NCI-H748 (cell line): ENCODE data around the gene ACSS1.

ENCODE experiments used
- DNase-seq: peaks from one replicate; lab custom pipeline; 2025; ENCODE audit not compliant: unreplicated experiment; lab: John Stamatoyannopoulos, UW

ACSS1 gene

DNA sequence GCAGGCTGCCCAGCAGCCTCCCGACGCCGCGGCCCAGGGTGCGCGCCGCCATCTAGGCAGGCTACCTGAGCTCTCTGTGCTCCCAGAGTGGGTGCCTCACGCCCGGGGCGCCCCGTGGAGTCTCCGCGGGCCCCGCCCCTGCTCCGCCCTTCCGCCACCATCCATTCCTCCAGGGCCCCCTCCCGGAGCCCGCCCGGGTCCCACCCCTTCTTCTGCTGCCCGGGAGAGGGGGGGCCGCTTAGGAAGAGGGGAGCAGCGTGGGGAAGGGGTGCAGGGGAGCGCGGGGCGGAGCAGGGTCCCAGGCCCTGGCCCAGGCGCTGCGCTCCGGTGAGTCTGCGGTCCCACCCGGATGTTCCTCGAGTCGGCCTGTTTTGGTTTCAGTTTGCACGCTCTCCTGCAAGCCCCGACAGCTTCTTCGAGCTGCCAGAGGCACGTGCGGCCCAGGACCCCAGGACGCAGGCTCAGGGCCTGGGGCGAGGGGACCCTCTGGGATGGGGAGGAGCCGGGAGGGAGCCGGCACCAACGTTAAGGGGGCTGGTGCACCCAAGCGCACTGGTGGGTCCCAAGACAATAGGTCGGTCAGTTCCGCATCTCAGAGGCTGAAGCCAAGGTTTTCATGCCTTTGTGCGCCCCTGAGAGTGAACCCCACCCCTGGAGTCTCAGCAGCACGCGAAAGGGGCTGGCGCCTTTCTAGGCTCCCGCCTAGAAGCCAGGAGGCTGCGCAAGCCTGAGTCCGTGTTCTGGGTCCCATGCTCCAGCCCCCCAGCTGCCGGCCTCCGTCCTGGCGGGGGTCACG is at the start of gene ACSS1:
Gene ACSS1 (minus strand): TSS at position 89 of the 796 bp plus-strand sequence. CDS start 37 bp downstream, at position 52.
- peak; percentile 58 for DNase-seq

DNA sequence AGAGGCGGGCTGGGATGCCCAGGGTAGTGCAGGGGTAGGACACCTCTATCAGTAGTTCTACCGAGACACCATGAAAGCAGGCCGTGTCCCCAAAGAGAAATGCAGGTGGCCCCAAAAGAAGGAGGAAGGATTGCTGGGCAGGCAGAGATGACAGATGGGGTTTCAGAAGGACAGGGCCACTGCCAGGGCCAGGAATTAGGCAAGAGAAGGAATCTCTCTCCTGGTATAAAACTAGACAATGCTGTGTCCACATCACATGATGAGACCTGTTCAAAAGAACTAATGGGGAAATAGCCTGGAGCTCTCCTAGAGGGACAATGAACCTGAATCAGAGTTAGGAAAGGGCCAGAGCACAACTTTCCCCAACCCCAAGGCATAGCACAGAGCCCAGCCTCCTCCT is 45.6 kb upstream of the ACSS1 start:
- DNase-seq, result no peak

DNA sequence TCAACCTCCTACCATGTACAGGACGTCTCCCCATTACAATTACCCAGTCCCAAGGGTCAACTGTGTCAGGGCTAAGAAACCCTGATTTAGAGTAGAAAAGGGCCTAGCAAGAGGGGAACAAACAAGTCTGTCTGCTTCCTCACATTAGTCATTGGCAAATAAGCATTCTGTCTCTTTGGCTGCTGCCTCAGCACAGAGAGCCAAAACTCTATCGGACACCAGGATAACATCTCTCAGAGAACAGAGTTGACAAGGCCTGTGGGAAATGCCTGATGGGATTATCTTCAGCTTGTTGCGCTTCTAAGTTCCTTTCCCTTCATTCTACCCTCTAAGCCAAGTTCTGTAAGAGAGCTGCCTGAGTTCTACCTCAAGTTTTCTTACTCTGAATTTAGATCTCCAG is 43.0 kb upstream of the ACSS1 start:
- no peak for DNase-seq

DNA sequence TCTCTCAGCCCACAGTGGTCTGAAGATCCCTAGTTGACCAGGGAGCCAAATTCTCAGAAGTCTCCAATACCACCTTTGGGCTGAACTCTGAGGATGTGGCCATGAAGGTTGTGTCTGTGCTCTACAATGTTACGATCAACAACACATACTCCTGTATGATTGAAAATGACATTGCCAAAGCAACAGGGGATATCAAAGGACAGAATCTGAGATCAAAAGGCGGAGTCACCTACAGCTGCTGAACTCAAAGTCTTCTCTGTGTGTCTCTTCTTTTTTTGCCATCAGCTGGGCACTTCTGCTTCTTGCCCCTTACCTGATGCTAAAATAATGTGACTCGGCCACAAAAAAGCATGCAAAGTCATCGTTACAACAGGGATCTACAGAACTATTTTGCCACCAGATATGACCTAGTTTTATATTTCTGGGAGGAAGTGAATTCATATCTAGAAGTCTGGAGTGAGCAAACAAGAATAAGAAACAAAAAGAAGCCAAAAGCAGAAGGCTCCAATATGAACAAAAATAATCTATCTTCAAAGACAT is 41.7 kb upstream of the ACSS1 start:
- no peak for DNase-seq

DNA sequence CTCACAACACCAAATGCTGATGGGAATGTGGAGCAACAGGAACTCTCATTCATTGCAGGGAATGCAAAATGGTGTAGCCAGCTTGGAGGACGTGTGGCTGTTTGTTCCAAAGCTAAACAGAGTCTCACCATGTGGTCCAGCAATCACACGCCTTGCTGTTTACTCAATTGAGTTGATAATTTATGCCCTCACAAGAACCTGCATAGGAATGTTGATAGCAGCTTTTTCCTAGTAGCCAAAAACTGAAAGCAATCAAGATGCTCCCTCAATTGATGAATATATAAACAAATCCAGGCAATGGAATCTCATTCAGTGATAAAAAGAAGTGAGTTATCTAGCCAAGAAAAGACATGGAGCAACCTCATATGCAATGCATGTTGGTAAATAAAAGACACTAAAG is 39.6 kb upstream of the ACSS1 start:
- no peak for DNase-seq

DNA sequence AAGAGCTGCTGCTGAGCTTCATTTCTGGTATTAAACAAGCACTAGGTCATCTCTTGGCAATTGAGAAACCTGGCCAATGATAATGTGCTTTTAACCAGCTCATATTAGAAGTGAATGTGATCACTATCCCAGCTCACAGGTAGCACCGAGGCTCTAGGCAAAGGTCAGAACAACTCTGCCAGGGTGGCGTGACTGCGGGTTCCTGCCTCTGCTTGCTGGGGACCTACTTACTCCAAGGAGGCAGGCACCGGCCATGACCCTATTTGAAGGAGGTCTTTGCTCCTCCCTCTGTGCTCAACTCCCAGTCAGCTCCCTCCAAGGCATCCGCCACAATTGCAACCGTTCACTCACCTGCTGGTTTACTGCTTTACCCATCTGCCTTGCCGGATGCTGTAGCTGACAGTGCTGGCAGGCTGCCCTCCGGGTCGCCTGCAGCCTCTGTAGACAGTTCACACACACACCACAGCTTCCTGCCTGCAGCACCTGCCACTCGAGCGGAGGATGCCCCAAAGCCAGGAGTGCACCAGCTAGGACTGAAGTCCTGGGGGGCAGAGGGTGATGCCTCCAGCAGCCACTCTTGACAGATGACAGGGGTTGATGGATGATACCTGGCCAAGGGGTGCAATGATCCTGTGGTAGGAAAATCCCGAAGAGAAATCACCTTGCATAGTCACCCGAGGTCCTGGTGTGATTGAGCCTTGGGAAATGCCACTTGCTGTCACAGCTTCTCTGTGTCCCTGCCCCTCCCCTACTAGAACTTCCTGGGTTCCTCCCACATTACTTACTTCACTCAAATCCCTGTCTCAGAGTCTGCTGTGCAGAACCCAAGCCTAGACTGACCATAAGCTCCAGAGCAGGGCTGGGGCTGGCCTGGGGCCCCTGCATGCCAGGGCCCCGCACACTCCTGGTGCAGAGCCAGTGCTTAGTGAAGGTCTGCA is 32.8 kb upstream of the ACSS1 start:
- peak; percentile 74 for DNase-seq

DNA sequence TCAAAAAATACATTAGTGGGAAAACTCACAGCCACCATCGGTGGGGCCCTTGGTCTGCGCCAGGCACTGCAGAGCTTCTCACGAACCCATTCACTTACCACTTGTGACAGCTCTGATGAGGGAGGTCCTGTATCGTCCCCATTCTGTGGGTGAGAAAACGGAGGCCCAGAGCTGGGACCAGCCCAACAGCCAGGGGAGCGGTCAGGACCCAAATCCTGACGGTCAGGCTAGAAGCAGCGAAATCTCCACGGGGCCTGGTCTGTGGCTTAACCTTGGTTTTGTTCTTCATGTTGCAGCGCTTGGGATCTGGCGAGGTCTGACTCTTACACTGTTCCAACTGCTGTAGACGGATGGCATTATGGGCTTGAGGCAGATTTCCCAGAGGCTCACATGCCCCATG is 31.7 kb upstream of the ACSS1 start:
- DNase-seq, result no peak

DNA sequence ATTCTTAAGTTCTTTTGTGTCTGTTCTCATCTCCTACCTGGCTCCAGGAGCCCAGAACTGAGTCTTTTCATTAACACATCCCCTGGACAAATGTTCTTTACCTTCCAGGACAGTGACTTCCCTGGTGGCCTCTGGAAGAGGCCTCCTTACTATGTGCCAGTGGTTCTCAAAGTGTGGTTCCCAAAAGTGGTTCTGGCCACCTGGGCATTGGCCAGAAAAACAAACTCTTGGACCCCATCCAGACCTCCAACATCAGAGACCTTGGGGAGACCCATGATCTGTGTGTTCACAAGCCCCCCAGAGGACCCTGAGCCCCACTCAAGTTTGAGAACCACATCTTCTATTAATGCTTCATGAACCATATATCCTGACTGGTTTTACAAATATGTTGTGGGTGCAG is 31.2 kb upstream of the ACSS1 start:
- DNase-seq, result no peak

DNA sequence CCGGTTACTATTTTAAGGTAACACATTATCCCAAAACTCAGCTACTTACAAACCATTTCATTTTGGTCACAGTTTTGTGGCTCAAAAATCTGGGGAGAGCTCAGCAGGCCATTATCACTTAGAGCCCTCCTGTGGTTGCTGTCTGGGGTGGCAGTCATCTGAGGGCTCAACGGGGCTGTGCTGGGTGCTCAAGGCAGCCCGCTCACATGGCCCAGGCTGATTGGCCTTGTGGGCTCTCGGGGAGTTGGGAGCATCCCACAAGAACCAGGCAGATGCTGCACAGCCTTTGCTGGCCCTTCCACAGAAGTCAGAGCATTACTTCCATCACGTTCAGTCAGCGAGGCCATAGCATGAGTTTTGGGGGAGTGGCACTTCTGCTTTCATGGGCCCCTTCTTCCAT is 30.3 kb upstream of the ACSS1 start:
- DNase-seq, result no peak

DNA sequence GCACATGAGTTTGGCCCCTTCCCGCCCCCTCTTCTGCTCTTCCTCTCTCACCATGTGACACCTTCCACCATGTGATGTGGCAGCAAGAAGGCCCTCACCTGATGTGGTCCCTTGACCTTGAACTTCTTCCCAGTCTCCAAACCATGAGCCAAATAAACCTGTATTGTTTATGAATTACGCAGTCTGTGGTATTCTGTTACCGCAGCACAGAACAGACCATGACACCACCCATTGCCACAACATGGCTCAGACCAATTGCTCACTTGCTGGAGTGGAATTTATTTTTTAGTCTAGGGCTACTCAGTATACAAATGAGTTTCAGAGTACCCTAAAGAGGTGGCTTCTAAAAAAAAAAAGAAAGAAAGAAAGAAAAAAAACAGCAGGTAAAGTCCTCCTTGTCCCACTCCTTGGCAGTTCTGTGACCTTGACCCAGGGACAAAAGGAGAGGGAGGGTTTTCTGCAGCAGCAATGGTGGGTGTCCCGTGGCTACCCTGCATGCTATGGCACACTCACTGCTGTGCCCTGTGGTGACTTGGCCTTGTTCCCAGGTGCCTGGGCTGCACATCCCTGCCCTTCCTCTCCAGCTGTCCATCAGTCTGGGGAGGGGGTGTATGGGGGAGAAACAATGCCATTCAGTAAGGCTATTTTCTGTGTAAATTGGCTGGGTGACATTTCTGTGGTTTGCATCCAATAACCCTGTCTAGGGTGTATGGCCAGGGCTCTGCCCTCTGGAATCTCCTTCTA is 29.4 kb upstream of the ACSS1 start:
- peak; percentile 42 for DNase-seq

DNA sequence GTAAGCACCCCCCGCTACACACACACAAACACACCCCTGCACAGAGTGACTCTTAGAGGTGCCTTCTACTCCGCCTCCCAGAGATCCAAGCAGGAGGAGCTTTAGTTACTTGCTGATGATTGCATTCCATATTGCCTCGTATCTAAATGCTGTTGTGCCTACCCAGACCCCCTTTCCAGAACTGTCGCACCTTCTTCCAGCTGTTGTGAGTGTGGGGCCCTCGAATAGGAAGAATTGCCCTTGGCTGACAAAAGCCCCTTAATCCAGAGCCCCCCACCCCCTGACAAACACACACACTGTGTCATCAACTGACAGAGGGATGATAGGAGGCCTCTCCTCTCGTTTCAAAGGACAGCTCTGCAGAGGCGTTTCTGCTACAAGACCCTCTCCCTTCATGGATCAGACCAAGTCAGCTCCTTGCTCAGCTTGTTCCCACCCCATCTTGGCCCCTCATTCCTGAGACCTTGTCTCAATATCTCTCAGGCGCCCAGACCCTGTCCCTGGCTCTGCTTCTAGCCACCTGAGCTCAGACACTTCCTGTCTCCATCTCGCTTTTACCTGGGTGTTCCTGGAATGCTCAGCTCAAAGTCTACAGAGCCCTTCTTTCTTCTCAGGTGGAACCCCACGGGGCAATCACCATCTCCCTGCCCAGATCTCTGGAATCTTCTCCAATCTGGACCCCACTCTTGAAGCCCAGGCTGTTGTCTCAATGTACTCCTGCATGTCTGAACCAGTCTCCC is 28.0 kb upstream of the ACSS1 start:
- DNase-seq, result no peak

DNA sequence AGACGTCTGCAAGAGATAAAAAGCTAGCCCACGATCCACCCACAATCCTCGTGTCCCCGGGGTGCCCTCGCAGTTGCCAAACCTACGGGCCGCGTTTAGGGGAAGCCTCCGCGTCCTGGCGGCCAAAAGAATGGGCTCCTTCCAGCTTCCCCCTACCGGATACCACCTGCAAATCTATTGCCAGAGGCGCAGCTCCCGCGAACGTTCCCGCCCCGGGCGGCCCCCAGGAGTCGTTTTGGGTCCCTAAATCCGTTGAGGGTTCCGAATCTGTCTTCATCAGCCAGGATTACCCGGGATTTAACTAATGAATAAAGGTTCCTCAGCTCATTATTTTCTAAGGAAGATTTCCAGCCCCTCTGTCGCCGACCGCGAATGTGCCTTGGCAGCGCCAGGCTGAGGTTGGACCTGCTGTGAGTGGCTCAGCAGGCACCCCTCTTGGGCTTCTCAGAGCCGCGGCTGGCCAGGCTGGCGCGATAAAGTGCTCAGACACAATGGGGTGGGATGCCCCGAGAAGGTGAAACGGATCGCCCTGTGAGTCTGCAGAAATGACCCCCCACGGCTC is 26.8 kb upstream of the ACSS1 start:
- DNase-seq, result peak; percentile 38

DNA sequence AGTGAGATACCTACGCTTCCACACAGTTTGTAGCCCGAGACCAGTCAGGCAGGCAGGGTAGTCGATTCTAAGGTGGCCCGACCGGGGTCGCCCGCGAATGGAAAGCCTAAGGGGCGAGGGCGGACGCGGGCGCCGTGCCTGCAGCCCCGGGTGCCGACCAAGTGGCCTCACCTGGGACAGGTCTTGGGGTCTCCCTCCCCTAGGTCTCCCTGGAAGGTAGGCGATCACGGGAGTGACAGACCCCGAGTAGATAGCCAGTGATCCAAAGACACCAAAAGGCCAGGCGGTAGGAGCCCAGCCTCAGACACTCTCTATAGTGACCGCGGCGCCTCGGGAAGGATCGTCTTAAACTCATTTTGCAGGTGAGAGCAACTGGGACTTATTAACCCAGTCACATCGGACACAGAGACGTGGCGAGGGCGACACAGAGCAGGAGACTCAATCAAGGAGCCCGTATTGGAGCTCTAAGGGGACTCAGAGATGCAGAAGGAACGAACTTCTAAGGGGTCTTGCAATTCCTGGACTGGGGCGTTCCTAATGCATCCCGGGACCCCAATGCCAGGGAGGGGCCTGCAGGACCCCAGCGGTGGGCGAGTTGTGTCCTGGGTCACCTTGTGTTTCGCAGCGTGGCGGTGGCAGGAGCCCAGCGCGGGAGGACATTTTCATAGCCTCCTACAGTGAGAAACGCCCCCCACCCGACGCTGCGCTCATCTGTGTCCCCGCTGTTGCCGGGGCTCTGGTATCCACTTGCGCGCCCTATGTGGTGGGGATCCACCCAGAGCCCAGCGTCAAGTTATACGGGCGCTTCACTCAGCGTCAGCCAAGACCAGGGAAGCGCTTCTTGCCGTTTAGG is 26.1 kb upstream of the ACSS1 start:
- DNase-seq, result peak; percentile 36

DNA sequence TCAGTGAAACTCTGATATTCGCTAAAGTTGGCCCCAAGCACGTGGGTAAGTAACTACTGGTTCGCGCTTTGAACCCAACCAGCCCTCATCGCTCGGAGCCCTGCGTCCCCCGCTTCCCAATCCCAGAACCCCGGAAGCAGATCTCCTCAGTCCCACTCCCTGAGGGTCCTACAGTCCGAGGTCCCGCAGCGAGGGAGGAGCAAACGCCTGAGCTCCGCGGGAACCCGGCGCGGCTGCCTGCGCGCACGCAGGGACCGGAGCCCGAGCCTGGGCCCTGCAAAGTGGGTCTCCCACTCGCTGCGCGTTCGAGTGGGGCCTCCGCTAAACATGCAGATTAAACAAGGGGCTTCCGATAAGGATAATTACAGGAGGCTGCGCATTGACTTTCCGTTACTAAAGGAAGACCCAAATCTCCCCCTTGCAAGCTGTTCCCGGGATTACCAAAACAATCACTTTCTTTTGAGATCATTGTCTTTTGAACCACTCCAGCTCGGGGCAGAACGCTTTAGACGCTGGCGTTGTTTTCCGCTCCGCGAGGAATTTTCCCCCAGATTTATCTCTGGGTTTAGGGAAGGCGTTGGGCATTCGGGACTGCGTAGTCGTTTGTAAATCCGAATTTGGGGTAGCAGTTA is 25.3 kb upstream of the ACSS1 start:
- no peak for DNase-seq

DNA sequence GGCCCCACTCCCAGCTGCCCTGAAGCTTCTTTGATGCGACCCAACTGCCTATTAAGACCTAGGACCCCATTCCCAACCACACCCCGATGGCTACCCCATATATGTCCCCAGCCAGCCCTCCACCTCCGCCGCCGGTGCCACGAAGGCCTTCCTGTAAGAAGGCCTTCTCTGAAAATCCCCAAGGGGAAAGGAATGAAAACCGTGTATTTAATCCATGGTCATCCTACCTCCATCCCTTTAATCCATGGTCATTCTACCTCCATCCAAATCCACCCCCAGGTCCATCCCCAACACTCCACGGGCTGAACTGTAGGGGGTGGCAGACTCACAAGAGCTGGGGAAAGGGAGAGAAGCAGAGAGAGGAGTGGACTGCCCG is 24.5 kb upstream of the ACSS1 start:
- no peak for DNase-seq

DNA sequence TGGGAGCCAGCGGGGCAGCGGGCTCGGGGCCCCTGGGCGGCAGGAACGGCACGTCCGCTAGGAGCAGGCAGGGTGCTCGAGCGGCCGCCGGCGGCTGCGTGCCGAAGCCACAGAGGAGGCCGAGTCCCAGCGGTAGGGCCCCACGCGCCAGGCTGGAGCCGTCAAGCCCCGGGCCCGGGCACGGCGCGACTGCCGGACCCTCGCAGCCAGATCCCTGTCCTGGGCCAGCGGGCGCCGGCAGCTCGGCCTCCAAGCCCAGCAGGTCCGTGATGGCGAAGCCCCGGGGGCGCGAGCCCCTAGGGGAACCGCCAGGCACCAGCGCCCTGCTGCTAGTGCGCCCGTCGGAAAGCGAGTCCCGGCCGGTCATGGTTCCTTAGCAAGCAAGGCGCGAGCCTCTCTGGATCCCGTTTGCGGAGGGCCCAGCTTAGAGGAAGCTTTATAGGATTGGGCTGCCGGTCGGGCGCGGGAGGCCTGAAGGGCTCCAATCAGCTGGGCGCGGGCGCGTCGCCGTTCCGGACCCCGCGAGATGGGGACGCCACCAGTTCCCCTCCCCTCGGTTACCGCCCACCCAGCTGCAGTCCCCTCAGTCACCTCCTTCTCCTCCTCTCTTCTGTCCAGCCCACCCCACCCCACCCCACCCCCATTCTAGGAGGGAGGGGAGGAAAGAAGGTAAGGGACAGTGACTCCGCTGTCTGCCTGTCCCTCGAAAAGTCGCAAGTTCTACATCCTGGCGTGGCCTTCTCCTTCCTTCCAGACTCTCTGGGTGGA is 24.0 kb upstream of the ACSS1 start, which contains the start of gene VSX1:
Gene VSX1 (minus strand): TSS at position 412 of the 768 bp plus-strand sequence. CDS start 45 bp downstream, at position 367.
- no peak for DNase-seq

DNA sequence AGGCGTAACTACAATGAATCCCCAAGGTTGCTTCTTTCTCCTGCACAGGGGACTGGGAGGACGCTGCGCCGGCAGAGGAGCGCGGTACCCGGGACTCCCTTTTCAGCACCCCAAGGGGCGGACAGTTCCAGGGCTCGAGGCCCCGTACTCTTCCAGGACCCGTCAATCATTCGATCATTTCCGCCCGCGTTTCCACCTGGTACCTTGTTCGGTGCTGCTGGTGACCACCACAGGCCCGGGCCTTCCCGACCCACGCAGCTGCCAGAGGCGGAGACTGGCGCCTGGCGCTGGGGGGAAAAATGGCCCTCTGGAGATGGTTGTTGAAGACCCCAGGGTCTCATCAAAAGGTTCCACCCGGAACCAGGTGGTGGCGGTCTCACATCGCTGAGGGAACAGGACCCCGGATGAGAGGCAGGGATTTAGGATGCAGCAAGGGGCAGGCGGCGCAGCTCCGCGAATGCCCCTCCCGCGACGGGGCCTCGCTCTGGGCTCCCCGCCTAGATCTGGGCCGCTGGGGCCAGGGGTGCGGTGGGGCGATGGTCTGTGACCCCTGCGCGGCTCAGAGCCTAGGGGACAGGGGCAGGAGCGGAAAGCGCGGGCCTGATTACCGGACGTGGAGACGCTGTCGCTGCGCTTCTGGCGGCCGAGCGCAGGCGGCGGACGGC is 23.3 kb upstream of the ACSS1 start:
- no peak for DNase-seq
